MM.1S (cell line): ENCODE results near the gene APPL1.

Experiments
- DNase-seq: peaks from one replicate; pipeline ENCODE4 v3.0.0-alpha.2; 2015
- H2AFZ ChIP-seq: fragments of 300-600 bp; sonication (generic); 2 replicates; pipeline ENCODE4 v1.6.0; 2016; ENCODE audit warnings: antibody characterized with exemption, low read length
- H3F3A ChIP-seq: fragments of 300-600 bp; sonication (generic); 2 replicates; pipeline ENCODE4 v1.6.1; 2016; ENCODE audit warnings: mild to moderate bottlenecking, antibody characterized with exemption, low read length, moderate library complexity, mixed read lengths; ENCODE audit not compliant: insufficient read depth
- H3K27ac ChIP-seq: fragments of 300-600 bp; sonication (generic); 2 replicates; pipeline ENCODE4 v1.5.1; 2016; ENCODE audit warnings: mild to moderate bottlenecking, low read length
- H3K27me3 ChIP-seq: fragments of 300-600 bp; sonication (generic); replicated peaks from 2 replicates; pipeline ENCODE4 v1.6.0; 2016; ENCODE audit warnings: low read length; ENCODE audit not compliant: insufficient read depth
- H3K36me3 ChIP-seq: fragments of 300-600 bp; sonication (generic); replicated peaks from 2 replicates; pipeline ENCODE4 v1.6.1; 2016; ENCODE audit warnings: mild to moderate bottlenecking, low read length, mixed read lengths; ENCODE audit not compliant: insufficient read depth
- H3K4me1 ChIP-seq: fragments of 300-600 bp; sonication (generic); 2 replicates; pipeline ENCODE4 v1.6.1; 2016; ENCODE audit warnings: low read length, mixed read lengths
- H3K4me2 ChIP-seq: fragments of 300-600 bp; sonication (generic); 2 replicates; pipeline ENCODE4 v1.6.0; 2016; ENCODE audit warnings: low read depth, low read length
- H3K4me3 ChIP-seq: fragments of 300-600 bp; sonication (generic); 2 replicates; pipeline ENCODE4 v1.5.1; 2016; ENCODE audit warnings: low read length, mixed read lengths
- H3K79me2 ChIP-seq: fragments of 300-600 bp; sonication (generic); 2 replicates; pipeline ENCODE4 v1.6.1; 2016; ENCODE audit warnings: mixed run types, low read length, mixed read lengths
- H3K9ac ChIP-seq: fragments of 300-600 bp; sonication (generic); 2 replicates; pipeline ENCODE4 v1.6.1; 2016; ENCODE audit warnings: low read length, mixed read lengths
- H3K9me2 ChIP-seq: fragments of 300-600 bp; sonication (generic); replicated peaks from 2 replicates; pipeline ENCODE4 v1.6.1; 2016; ENCODE audit warnings: mild to moderate bottlenecking, low read length, mixed read lengths; ENCODE audit not compliant: insufficient read depth
- H3K9me3 ChIP-seq: fragments of 300-600 bp; sonication (generic); replicated peaks from 2 replicates; pipeline ENCODE4 v1.6.1; 2016; ENCODE audit warnings: mild to moderate bottlenecking, low read length, mixed read lengths; ENCODE audit not compliant: insufficient read depth
- H4K20me1 ChIP-seq: fragments of 300-600 bp; sonication (generic); 2 replicates; pipeline ENCODE4 v1.6.1; 2016; ENCODE audit warnings: mild to moderate bottlenecking, low read length, moderate library complexity, mixed read lengths; ENCODE audit not compliant: insufficient read depth
- CTCF ChIP-seq: fragments of 300-600 bp; sonication (generic); IDR thresholded peaks from 2 replicates; pipeline ENCODE4 v1.5.1; 2016; ENCODE audit warnings: antibody characterized with exemption, low read length, mixed read lengths
- EZH2 ChIP-seq: fragments of 300-600 bp; sonication (generic); optimal IDR thresholded peaks from 2 replicates; pipeline ENCODE3; 2017; ENCODE audit warnings: low read depth, mild to moderate bottlenecking, antibody characterized with exemption, low read length, mixed read lengths
- EZH2phosphoT487 ChIP-seq: fragments of 300-600 bp; sonication (generic); IDR thresholded peaks from 2 replicates; pipeline ENCODE4 v1.6.1; 2018; ENCODE audit warnings: antibody characterized with exemption, low read length

APPL1 gene

DNA sequence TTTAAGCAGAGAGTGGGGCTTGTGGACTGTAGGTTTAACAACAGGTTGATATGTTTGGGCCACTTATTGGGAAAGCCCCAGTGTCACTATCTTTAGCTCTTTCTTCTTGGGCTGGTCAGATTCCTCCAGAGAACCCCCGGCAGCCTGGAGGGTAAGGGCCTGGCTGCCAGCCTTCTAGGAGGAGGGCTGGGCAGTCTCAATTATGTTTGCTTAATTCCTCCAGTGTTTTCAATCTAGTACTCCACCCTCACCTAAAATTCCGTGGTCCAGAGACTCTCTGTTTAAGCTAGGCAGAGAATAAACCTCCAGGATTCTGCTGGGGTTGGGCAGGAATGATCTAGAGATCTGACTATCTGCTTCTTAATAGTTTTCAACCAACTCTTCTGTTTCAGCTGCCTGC, 59.7 kb downstream of the APPL1 start:
- Histone ChIP-seq H3K9me2 (no peaks in the 10 kb centered on the region), H3K4me1 (no peaks in the 10 kb centered on the region), H3K9ac (no peak overlapping the region), H3K4me2 (no peak overlapping the region), H3K36me3 (no peaks in the 10 kb centered on the region), H3K27me3 (no peaks in the 10 kb centered on the region), H2AFZ (no peak overlapping the region), H3K27ac (no peak overlapping the region), H3K9me3 (no peaks in the 10 kb centered on the region), H3K4me3 (no peak overlapping the region), H3F3A (no peaks in the 10 kb centered on the region), H4K20me1 (no peaks in the 10 kb centered on the region), H3K79me2 (no peaks in the 10 kb centered on the region)
- no peak for DNase-seq
- no peak for TF ChIP-seq CTCF
- TF ChIP-seq EZH2phosphoT487 = no peak
- no peak for TF ChIP-seq EZH2

DNA sequence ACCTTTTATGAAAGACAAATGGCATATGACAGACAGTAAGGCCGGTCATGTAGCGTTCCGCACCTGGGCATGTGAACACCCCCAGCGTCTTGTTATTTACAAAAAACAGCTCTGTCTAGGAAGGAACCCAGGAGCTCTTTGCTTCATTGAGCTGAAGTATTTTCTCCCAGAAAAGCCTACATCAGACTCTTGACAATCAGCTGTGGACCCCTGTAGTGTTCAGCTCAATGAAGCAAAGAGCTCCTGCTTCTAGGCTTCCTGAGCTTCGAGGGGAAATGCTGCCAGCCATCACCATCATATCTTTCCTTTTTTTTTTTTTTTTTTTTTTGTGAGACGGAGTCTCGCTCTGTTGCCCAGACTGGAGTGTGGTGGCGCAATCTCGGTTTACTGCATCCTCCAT, 60.9 kb downstream of the APPL1 start:
- H3K4me2 ChIP-seq = no peak overlapping the region
- no peak overlapping the region for H3K9ac ChIP-seq
- H3K36me3 ChIP-seq = no peaks in the 10 kb centered on the region
- no peaks in the 10 kb centered on the region for H3K79me2 ChIP-seq
- no peak overlapping the region for H2AFZ ChIP-seq
- H3K4me1 ChIP-seq = no peaks in the 10 kb centered on the region
- no peaks in the 10 kb centered on the region for H3K27me3 ChIP-seq
- no peak overlapping the region for H3K4me3 ChIP-seq
- no peaks in the 10 kb centered on the region for H3K9me2 ChIP-seq
- TF ChIP-seq EZH2 (no peak), CTCF (no peak), EZH2phosphoT487 (no peak)
- no peaks in the 10 kb centered on the region for H3K9me3 ChIP-seq
- no peak for DNase-seq
- H3K27ac ChIP-seq = no peak overlapping the region
- no peaks in the 10 kb centered on the region for H4K20me1 ChIP-seq
- H3F3A ChIP-seq = no peaks in the 10 kb centered on the region

GRCh38 chr3:57292159-57292896, 64.8 kb downstream of the APPL1 start, which contains the start of gene ASB14:
ASB14 (minus strand) TSS chr3:57292685; CDS start chr3:57292033, 652 bp downstream.
- H3K27me3 ChIP-seq = no peaks in the 10 kb centered on the region
- no peaks in the 10 kb centered on the region for H3K79me2 ChIP-seq
- no peak within 1 kb of the TSS for H3K27ac ChIP-seq
- no peaks in the 10 kb centered on the region for H3K4me1 ChIP-seq
- no peaks in the 10 kb centered on the region for H3F3A ChIP-seq
- H4K20me1 ChIP-seq = no peaks in the 10 kb centered on the region
- H3K36me3 ChIP-seq = no peaks in the 10 kb centered on the region
- H3K9me3 ChIP-seq = no peaks in the 10 kb centered on the region
- no peak for DNase-seq
- TF ChIP-seq CTCF (no peak), EZH2phosphoT487 (no peak), EZH2 (no peak)
- no peak within 1 kb of the TSS for H2AFZ ChIP-seq
- no peak within 1 kb of the TSS for H3K9ac ChIP-seq
- no peaks in the 10 kb centered on the region for H3K9me2 ChIP-seq
- no peak within 1 kb of the TSS for H3K4me2 ChIP-seq
- H3K4me3 ChIP-seq = no peak within 1 kb of the TSS
